Measurements from ENCODE around the gene SPOCK2.

The SPOCK2 gene

DNA sequence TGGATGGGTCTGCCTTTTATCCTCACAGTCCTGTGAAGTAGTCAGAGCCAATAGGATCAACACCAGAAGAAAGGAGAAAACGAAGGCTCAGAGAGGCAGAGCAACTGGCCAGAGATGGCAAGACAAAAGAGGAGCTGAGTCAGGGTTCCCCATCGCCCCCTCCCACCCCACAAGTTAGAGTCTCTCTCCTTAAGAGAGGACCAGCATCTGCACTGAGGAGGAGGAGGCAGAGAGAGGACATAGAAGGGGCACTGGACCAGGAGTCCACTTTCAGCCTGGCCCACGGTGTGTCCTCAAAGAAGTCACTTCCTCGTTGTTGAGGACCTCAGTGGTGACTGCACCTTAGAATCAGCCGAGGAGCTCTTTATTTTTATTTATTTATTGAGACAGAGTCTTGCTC lies 11.6 kb downstream of the SPOCK2 start:
- H3K4me3 ChIP-seq (ENCODE audit: low read depth, low read length) = no peak overlapping the region
- TF ChIP-seq, protein P1, sequence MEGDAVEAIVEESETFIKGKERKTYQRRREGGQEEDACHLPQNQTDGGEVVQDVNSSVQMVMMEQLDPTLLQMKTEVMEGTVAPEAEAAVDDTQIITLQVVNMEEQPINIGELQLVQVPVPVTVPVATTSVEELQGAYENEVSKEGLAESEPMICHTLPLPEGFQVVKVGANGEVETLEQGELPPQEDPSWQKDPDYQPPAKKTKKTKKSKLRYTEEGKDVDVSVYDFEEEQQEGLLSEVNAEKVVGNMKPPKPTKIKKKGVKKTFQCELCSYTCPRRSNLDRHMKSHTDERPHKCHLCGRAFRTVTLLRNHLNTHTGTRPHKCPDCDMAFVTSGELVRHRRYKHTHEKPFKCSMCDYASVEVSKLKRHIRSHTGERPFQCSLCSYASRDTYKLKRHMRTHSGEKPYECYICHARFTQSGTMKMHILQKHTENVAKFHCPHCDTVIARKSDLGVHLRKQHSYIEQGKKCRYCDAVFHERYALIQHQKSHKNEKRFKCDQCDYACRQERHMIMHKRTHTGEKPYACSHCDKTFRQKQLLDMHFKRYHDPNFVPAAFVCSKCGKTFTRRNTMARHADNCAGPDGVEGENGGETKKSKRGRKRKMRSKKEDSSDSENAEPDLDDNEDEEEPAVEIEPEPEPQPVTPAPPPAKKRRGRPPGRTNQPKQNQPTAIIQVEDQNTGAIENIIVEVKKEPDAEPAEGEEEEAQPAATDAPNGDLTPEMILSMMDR (conservative IDR thresholded peaks at IDR 0.05; ENCODE audit: low read depth, low read length) = no peak
- DNase-seq (ENCODE audit: low read depth) = no peak

DNA sequence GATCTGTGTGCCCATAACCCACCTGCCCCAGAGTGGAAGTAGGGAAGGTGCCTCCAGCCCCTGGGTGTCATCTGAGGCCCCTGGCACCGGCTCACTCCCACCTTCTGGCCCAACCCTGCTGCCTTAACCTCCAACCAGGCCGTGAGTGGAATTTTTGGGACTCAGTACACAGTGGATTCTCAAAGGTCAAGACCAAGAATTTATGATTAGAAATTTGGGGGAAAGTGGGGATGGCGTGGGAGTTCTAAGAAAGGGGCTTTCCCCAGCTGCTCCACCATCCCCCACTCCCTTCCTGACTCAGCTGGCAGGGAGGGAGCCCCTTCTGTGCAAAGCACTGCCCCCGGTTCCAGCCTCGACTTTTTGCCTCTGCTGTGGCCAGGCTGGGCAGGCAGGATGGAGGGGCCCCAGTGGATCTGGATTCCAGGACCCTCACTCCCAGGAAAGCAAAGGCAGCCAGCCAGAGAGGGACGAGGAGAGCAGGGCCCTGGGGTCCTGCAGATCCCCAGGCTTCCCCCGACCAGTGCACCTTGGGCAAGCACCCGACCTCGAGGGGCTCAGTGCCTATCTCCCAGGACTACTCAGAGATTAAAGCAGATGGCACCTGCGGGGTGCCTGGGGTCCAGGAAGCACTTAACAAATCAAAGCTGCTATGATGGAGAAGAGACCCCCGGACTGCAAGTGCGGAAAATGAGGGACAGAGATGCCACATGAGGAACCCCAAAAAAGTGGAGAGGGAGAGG lies 12.8 kb downstream of the SPOCK2 start:
- H3K4me3 ChIP-seq (ENCODE audit: low read depth, low read length) = no peak overlapping the region
- DNase-seq (ENCODE audit: low read depth) = no peak
- TF ChIP-seq, protein P1 (conservative IDR thresholded peaks at IDR 0.05; ENCODE audit: low read depth, low read length) = no peak

GRCh38 chr10:72074574-72075375 lies 13.6 kb downstream of the SPOCK2 start:
- no peak overlapping the region for H3K4me3 ChIP-seq (ENCODE audit: low read depth, low read length)
- DNase-seq (ENCODE audit: low read depth) = no peak
- TF ChIP-seq, protein P1 (conservative IDR thresholded peaks at IDR 0.05; ENCODE audit: low read depth, low read length) = no peak

DNA sequence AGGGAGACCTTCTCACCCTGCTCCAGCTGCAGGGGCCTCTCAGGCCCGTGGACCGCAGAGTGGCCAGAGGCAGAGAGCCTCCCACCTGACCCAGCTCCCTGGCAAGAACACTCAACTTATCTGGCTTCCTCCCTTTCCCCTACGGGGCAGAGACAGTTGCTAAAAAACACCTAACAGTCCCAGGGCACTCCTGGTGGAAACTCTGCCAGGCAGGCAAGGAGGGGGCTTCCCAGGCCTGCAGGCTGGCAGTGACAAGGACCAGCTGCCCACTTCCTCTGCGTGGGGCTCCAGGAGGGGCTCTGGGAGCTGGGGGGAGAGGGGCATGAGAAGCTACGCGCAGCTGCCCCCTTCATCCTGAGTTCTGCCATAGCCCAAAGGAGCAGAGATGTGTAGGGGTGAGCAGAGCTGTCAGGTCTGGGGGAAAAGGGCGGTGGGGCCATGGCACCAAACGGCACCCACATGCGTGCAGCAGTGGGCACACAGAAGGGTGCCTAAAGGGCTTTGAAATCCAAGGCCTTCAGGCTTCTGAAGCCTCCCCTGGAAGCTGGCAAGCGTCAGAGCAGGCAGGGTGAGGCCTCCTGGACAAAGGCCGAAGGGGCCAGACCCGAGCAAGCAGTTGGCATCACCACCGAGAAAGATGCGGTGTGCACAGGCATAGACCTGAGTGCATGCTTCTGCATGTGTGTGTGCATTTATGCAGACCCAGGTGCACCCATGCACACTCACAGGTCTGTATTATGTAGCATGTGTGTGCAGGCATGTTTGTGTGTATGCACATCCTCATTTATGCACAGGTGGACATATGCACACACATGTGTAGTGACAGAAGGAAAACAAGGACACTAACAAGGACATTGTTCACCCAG lies 14.4 kb downstream of the SPOCK2 start:
- no peak overlapping the region for H3K4me3 ChIP-seq (ENCODE audit: low read depth, low read length)
- TF ChIP-seq, protein P1 (conservative IDR thresholded peaks at IDR 0.05; ENCODE audit: low read depth, low read length) = no peak
- no peak for DNase-seq (ENCODE audit: low read depth)

- TF ChIP-seq, protein P1 (conservative IDR thresholded peaks at IDR 0.05; ENCODE audit: low read depth, low read length) = no peak
- no peak for DNase-seq (ENCODE audit: low read depth)
- H3K4me3 ChIP-seq (ENCODE audit: low read depth, low read length) = no peak overlapping the region
Observed at GRCh38 chr10:72072639-72073038, 15.7 kb downstream of the SPOCK2 start.

GRCh38 chr10:72072046-72072445 lies 16.3 kb downstream of the SPOCK2 start:
- no peak overlapping the region for H3K4me3 ChIP-seq (ENCODE audit: low read depth, low read length)
- DNase-seq (ENCODE audit: low read depth) = no peak
- TF ChIP-seq, protein P1 (conservative IDR thresholded peaks at IDR 0.05; ENCODE audit: low read depth, low read length) = no peak
